ENCODE measurements around the gene NME3.

NME3 gene

DNA sequence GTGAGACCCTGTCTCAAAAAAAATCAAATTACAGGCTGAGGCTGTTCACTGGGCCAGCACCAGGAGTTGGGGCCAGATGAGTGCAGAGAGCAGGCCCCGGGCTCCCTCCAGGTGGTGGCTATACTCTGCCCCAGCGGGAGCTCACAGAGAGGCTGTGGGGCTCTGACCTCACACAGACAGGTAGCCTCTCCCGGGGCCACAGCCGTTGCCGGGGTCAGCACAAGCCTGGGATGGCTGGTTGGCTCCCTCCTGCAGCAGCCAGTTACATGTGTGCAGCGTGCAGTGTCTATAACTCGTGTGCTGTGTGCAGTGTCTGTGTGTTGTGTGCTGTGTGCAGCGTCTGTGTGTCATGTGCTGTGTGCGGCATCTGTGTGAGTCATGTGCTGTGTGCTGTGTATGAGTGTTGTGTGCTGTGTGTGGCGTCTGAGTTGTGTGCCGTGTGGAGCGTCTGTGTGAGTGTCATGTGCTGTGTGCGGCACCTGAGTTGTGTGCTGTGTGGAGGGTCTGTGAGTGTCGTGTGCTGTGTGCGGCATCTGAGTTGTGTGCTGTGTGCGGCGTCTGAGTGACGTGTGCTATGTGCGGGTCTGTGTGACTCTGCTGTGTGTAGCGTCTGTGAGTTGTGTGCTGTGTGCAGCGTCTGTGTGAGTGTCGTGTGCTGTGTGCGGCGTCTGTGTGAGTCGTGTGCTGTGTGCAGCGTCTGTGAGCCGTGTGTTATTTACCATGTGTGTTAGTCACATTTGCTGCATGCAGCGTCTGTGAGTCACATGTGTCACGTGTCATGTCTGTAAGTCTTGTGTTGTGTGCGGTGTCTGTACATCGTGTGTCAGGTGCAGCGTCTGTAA is 44.5 kb downstream of the NME3 start:
- DNase-seq (ENCODE audit: low read depth, low spot score): no peak

- no peak for DNase-seq (ENCODE audit: low read depth, low spot score)
Measured at GRCh38 chr16:1724491-1724890, 46.9 kb downstream of the NME3 start.

- peak; percentile 77 for DNase-seq (ENCODE audit: low read depth, low spot score)
Measured at GRCh38 chr16:1723450-1724147, 47.7 kb downstream of the NME3 start.

GRCh38 chr16:1721372-1721771 is 50.0 kb downstream of the NME3 start:
- DNase-seq (ENCODE audit: low read depth, low spot score): no peak
